ENCODE data around the gene ABL1.

The ABL1 gene

DNA sequence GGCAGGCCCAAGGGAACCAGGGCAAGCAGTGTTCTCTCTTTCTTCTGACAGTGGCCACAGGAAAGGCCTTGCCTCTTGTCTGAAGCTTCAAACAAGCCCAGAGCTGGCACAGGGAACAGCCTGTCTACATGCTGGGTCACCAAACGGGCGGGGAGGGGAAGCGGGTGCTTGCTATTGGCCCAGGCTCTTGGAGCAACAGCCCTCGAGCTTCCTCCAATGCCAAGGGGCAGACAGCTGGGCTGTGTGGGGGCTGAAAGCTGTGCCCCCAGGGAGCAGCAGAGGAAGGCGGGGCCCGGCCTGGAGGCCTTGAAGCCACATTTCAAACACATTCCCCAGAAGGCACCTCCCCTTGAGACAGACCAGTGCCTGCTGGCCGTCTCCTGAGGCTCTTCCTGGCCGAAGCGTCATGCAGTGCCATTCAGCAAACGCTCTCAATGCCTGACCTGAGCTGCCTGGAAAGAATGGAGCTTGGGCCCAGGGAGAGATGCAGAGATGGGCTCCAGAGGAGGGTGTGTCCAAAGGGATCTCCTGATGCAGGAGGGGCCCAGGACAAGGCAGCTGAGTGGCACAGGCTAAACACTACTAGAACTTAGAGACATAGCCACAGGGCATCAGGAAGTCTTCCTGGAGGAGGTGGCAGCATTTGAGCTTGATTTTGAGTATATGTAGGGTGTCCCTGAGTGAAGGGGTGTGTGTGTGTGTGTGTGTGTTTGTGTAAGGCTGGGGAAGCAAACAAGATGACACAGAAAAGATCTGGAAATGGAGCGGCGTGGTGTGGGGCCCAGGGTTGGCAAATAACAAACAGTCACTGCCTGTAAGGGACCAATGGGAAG is 101.4 kb downstream of the ABL1 start:
- Histone ChIP-seq H3K36me3 (ENCODE audit: control insufficient read depth in 5 of 5, insufficient read depth in 5 of 5, low read length in 5 of 5) (no peaks in the 10 kb centered on the region), H3K4me1 (ENCODE audit: control insufficient read depth in 5 of 5, insufficient read depth in 5 of 5, low read length in 5 of 5) (peaks cover 0 to 58% (median 41%) of the 10 kb centered on the region in 5 donors), H3K9ac (ENCODE audit: low read length in 5 of 5) (no peak overlapping the region), H3K9me3 (ENCODE audit: control insufficient read depth in 5 of 5, low read length in 5 of 5) (no peaks in the 10 kb centered on the region), H3K27me3 (ENCODE audit: control insufficient read depth in 5 of 5, insufficient read depth in 4 of 5, low read length in 5 of 5) (peaks cover 45 to 81% (median 71%) of the 10 kb centered on the region in 5 donors), H3K4me3 (ENCODE audit: low read depth in 1 of 5, low read length in 5 of 5) (no peak overlapping the region), H3K27ac (ENCODE audit: low read depth, low read length) (no peak overlapping the region)
